HK-2 (cell line): ENCODE measurements around the gene FGFRL1.
"Not testable (repeated sequence)": the region's sequence is repeated elsewhere in the genome, so short reads cannot be mapped to it uniquely, and the experiment has no call there.

Experiments
- DNase-seq: peaks from one replicate; pipeline ENCODE4 v3.0.0-alpha.2; 2018; ENCODE audit not compliant: unreplicated experiment

Gene FGFRL1

GRCh38 chr4:1051472-1051871 lies 40.0 kb downstream of the FGFRL1 start:
- DNase-seq: no peak

DNA sequence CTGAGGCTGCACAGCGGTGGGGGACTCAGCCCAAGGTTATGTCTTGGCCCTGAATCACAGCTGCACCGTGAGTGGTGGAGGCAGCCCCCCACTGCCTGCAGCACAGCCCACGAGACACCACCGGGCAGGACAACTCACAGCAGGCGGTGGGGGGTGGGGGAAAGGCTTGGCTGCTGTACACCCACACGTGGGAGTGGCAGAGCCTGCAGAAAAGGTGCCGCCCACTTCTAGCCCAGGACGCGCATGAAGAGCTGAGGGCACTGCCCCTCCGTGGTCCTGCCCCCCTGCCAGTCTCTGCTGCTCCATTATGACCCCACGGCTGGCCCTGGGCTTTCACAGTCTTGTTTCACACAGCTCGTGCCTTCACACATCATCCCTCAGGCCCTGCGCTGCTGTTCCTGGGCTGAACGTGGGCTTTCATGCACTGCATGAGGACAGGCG lies 40.8 kb downstream of the FGFRL1 start:
- DNase-seq: no peak

DNA sequence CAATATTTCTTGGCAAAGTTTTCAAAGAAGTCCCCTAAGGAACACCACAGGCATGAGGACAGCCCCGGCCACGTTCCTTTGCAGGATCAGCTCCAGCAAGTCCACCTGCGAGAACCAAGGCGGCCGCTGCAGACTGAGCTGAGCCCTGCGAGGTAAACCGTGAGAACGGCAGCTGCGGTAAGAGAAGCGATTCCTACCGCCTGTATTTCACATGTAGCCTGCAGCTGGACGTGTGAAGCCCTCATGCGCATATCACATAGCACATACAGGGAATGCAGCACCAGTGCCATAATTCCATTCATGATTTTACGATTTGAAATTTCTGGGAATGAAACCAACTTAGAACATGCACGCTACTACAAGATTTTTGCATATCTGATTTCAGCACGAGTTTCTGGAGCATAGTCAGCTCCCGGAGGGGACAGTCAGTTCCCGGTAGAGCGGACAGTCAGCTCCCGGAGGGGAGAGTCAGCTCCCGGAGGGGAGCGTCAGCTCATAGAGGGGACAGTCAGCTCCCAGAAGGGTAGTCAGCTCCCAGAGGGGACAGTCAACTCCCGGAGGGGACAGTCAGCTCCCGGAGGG lies 41.7 kb downstream of the FGFRL1 start:
- no peak for DNase-seq

- not testable (repeated sequence) for DNase-seq
These were observed 42.5 kb downstream of the FGFRL1 start for GRCh38 chr4:1053891-1054290.

GRCh38 chr4:1054696-1055242 lies 43.3 kb downstream of the FGFRL1 start:
- not testable (repeated sequence) for DNase-seq

GRCh38 chr4:1055243-1055701 lies 43.8 kb downstream of the FGFRL1 start:
- DNase-seq: not testable (repeated sequence)

DNA sequence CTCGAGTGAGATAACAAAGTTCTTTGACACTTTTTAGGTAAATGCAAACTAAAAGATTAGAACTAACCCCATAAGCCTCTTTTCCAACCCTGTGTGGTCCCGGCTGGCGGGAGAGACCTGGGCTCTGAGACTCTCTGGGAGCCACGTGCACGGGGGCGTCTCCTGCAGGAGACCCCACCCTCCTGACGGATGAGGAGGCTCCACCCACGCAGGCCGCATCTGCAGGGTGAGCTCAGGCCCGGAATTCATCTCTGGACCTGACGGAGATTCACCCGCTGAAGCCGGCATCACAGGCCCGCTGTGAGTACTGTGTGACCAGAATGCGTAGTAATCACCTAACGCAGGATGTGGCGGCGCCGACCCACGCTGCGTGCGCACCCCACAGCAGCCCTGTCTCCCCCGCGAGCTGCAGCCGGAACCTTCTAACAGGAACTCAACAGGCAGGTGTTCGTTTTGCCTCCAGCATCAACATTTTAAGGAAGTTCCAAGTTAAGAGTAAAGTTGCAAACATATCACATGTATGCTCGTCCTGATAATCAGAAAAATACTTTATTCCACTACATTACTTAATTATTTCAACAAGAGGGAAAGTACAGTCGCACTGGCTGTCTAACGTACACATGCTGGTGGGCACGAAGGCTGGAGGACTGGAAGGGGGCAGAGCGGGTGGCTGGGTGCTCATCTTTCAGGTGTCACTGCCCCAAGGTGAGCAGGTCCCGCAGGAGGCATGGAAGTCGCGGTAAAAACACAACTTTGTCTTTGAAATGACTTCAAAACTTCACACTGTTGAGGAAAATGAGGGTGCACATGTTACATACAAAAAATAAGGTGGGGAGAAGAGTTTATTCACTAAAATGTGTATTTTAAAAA lies 44.5 kb downstream of the FGFRL1 start:
- no peak for DNase-seq

- DNase-seq: no peak
These were observed 45.4 kb downstream of the FGFRL1 start for GRCh38 chr4:1056671-1057402.

GRCh38 chr4:1057403-1057745 lies 45.9 kb downstream of the FGFRL1 start:
- no peak for DNase-seq

DNA sequence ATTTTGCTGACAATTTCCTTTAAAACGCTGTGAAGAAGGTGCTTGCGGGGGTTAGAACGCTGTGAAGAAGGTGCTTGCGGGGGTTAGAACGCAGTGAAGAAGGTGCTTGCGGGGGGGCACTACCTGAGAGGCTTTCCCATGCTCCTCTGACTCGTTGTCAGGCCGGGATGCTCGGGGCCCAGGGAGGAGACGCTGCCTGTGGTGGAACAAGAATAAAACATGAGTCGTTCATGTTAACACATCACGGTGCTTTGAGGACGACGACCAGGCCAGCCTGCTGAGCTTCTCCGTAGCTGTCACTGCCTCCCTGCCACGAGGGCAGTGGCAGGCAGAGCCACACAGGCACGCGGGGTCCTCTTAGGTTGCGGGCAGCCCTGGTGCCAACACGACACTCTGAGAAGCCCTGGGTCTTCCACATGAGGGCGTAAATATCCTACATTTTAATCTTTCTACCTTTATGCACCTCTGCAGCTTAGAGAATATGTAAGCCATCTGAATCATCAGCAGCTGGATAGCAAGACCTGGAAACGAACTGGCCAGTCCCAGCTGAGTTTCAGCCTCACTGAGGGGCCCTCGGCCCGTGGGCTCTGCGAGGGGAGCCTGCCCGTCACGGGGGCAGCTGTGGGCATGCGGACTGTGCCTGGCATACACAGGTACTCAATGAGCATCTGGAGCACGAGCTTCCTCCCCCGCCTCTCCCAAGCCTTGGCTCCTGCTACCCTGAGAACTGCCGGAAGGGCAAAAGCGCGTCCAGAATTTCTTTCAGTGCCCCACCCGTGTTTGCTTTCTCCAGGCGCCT lies 47.0 kb downstream of the FGFRL1 start:
- DNase-seq: no peak

DNA sequence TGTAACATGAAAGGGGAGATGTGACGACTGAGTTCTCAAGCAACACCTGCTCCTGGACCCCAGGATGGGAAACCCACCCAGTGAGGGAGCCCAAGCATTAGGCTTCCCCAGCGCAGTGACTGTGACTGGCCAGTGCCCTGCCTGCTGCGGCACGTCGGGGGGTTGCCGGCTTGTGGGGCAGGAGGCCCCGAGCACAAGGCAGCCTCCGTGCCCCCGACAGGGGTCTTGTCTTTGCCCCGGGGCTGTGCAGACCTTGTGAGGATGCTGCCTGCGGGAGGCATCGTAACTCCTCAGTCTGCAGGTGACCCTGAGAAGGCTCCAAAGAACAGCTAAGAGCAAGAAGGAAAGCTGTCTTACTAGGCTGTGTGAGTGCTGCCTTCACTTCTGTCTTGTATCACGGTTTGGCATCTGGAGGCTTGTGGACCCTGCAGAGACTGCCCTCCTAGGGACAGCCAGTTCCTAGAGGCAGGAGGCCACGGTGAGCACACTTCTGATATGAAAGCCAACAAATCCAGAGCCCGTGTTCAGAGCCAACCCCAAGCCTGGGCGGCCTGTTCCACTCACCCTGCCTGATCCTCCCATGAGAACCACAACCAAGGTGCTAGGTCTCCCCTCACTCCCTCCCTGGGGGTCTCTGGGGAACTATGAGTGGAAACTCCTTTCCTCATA lies 47.7 kb downstream of the FGFRL1 start:
- DNase-seq: no peak

DNA sequence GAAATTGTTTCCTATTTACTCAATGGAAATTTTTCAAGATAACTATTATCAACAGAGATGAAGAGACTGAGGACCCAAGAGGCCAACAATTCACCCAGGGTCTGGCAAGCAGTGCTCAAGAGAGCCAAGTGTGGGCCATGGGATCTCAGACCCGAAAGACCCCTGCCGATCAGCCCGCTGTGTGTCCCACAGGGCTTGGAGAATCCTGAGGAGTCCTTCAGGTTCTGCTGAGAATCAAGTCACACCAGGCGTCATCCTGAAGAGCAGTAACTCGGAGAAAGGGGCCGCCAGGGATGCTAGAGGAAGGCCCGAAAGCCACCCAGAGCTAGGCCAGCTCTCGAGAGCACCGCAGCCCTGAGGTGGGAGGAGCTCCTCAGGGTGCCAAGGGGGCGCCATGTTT lies 48.7 kb downstream of the FGFRL1 start:
- DNase-seq: no peak

GRCh38 chr4:1060621-1061020 lies 49.2 kb downstream of the FGFRL1 start:
- DNase-seq: no peak

- no peak for DNase-seq
These were observed 49.8 kb downstream of the FGFRL1 start for GRCh38 chr4:1061056-1061700.

DNA sequence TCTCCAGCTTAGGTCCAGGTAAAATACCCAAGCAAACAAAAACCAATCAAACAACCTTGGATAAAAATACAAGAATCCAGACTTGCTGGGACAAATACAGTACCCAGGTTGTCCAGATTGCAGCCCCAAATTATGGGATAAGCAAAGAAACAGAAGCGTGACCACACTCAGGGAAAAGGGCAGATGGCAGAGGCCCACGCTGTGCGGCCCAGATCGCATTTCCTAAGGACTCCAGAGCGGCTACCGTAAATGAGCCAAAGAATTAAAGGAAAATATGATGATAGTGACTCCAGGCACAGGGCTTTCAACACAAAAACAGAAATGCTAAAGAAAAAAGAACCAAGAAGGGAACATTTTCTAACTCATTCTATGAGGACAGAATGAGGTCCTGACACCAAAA lies 50.3 kb downstream of the FGFRL1 start:
- DNase-seq: no peak

GRCh38 chr4:1062419-1062818 lies 51.0 kb downstream of the FGFRL1 start:
- no peak for DNase-seq

DNA sequence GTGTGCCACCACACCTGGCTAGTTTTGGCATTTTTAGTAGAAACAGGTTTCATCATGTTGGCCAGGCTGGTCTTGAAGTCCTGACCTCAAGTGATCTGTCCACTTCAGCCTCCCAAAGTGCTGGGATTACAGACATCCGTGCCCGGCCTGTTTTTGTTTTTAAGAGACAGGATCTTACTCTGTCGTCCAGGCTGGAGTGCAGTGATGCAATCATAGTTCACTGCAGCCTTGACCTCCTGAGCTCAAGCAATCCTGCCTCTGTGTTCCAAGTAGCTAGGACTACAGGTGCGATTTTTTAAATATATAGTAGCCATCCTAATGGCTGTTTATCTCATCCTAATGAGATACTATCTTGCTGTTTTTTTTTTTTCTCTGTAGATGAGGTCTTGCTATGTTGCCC lies 54.3 kb downstream of the FGFRL1 start:
- DNase-seq: no peak

- no peak for DNase-seq
These were observed 58.0 kb downstream of the FGFRL1 start for GRCh38 chr4:1069394-1069793.

GRCh38 chr4:1072830-1073446 lies 61.5 kb downstream of the FGFRL1 start:
- peak; percentile 46 for DNase-seq

GRCh38 chr4:1074077-1074476 lies 62.7 kb downstream of the FGFRL1 start:
- DNase-seq: no peak
